CD4-positive, alpha-beta T cell (primary cell): ENCODE data around the gene BPIFA3. TPM values are rescaled to one million over a fixed set of nuclear protein-coding genes. Genes with fewer than 3 reads are reported as not detected.

Experiments used
- ATAC-seq: fragments of 200-7000 bp; cut with Tn5 transposase; one replicate; pipeline ENCODE4 v1.10.0; 2022; ENCODE audit warnings: mild to moderate bottlenecking; ENCODE audit not compliant: poor library complexity
- CTCF ChIA-PET: fragments of 350-600 bp; sonication (Branson Sonifier 250); formaldehyde crosslinking; loops from one replicate; lab custom pipeline; 2021; ENCODE audit warnings: antibody characterized with exemption, inconsistent platforms; lab: Charles Lee
- POLR2A ChIA-PET: fragments of 350-600 bp; sonication (Branson Sonifier 250); formaldehyde crosslinking; loops from one replicate; lab custom pipeline; 2021; ENCODE audit warnings: antibody characterized with exemption, inconsistent platforms; lab: Charles Lee
- DNase-seq, 14 experiments: peaks; one replicate each; pipeline ENCODE4 v3.0.0-alpha.2; 2013 to 2020; ENCODE audit warnings: mixed read lengths in 2 of 14
- H3K27ac ChIP-seq, 2 donors: one replicate each; pipeline versions ENCODE4 v1.5.1 to v1.7.0; 2013; ENCODE audit warnings: low read length in 2 of 2, low read depth in 1 of 2, mild to moderate bottlenecking in 1 of 2
- H3K27me3 ChIP-seq, 2 experiments: 1 replicate in 1 of 2; 2 replicates in 1 of 2; pipeline versions ENCODE4 v1.6.1 to v1.7.0; 2013; ENCODE audit warnings: low read length in 2 of 2, control low read depth in 1 of 2, mild to moderate bottlenecking in 1 of 2, moderate library complexity in 1 of 2; ENCODE audit not compliant: insufficient read depth in 2 of 2, control insufficient read depth in 1 of 2
- H3K36me3 ChIP-seq: one replicate; pipeline ENCODE4 v1.6.1; 2013; ENCODE audit warnings: low read length, control low read depth; ENCODE audit not compliant: insufficient read depth
- H3K4me1 ChIP-seq: one replicate; pipeline ENCODE4 v1.6.1; 2013; ENCODE audit warnings: low read length, control low read depth; ENCODE audit not compliant: insufficient read depth
- H3K4me3 ChIP-seq: one replicate; pipeline ENCODE4 v1.5.1; 2013; ENCODE audit warnings: mild to moderate bottlenecking, low read length, moderate library complexity
- H3K9me3 ChIP-seq, 2 experiments: 1 replicate in 1 of 2; 2 replicates in 1 of 2; pipeline versions ENCODE4 v1.6.1 to v1.7.0; 2013; ENCODE audit warnings: low read length in 2 of 2, mild to moderate bottlenecking in 2 of 2, control low read depth in 1 of 2, moderate library complexity in 1 of 2; ENCODE audit not compliant: control insufficient read depth in 1 of 2, insufficient read depth in 1 of 2
- H3K27ac Mint-ChIP-seq: one replicate; pipeline ENCODE4 v1.8.0; 2020; ENCODE audit warnings: mixed read lengths
- H3K27me3 Mint-ChIP-seq: one replicate; pipeline ENCODE4 v1.8.0; 2021; ENCODE audit warnings: mixed read lengths
- H3K36me3 Mint-ChIP-seq: one replicate; pipeline ENCODE4 v1.8.0; 2021; ENCODE audit warnings: low read depth, mixed read lengths
- H3K4me1 Mint-ChIP-seq: one replicate; pipeline ENCODE4 v1.8.0; 2021; ENCODE audit warnings: low read depth, mixed read lengths
- H3K4me3 Mint-ChIP-seq: one replicate; pipeline ENCODE4 v1.8.0; 2020; ENCODE audit warnings: mild to moderate bottlenecking, mixed read lengths
- H3K9me3 Mint-ChIP-seq: one replicate; pipeline ENCODE4 v1.8.0; 2020; ENCODE audit warnings: mixed read lengths
- CTCF ChIP-seq: fragments of 200-600 bp; IDR thresholded peaks from one replicate; pipeline ENCODE4 v1.8.0; 2022; ENCODE audit warnings: antibody characterized with exemption, mild to moderate bottlenecking
- intact Hi-C, 2 experiments: fragments of 100-400 bp; cut with DNase I in 1 of 2; cut with micrococcal nuclease in 1 of 2; formaldehyde crosslinking; loops; one replicate each; pipeline versions ENCODE4 v1.15.1 to v1.9.0; 2023 to 2025; cut with DNase I, micrococcal nuclease
- total RNA-seq, 174 experiments: library from RNA in 2 of 174; stranded (reverse) in 2 of 174; gene quantifications; one replicate each; pipeline ENCODE4 v1.2.3 and lab custom pipeline; 2021 to 2026

Gene BPIFA3
- total RNA-seq, 2 experiments from 2014 or later: not detected

- Mint-ChIP-seq H3K4me3 (no peak overlapping the region), H3K27ac (no peak overlapping the region), H3K4me1 (no peaks in the 10 kb centered on the region), H3K36me3 (no peaks in the 10 kb centered on the region), H3K27me3 (peaks cover 10% of the 10 kb centered on the region), H3K9me3 (no peaks in the 10 kb centered on the region)
- Histone ChIP-seq H3K27me3 (no peaks in the 10 kb centered on the region), H3K9me3 (no peaks in the 10 kb centered on the region), H3K27ac (no peak overlapping the region), H3K4me1 (no peaks in the 10 kb centered on the region), H3K36me3 (no peaks in the 10 kb centered on the region), H3K4me3 (no peak overlapping the region)
- DNase-seq (no peak), ATAC-seq (no peak)
- TF ChIP-seq CTCF: no peak
- CTCF ChIA-PET: no interaction called here
- intact Hi-C loops: no loop called here
- POLR2A ChIA-PET: no interaction called here
Measured at GRCh38 chr20:33276303-33277113, 59.4 kb downstream of the BPIFA3 start.

Other genes with a start within 250 kb of the BPIFA3 start
- not detected for gene SUN5, start 212.9 kb upstream of the BPIFA3 start, total RNA-seq
- not detected for gene BPIFB2, start 209.6 kb upstream of the BPIFA3 start, total RNA-seq
- gene BPIFB6, start 185.7 kb upstream of the BPIFA3 start, total RNA-seq: not detected
- gene BPIFB3, start 163.4 kb upstream of the BPIFA3 start, total RNA-seq: not detected
- not detected for gene BPIFB4, start 137.7 kb upstream of the BPIFA3 start, total RNA-seq
- gene BPIFA2, start 49.2 kb upstream of the BPIFA3 start, total RNA-seq: not detected
- not detected for gene BPIFA1, start 18.6 kb downstream of the BPIFA3 start, total RNA-seq
- gene BPIFB1, start 65.9 kb downstream of the BPIFA3 start, total RNA-seq: not detected
- gene CDK5RAP1, start 184.2 kb downstream of the BPIFA3 start, total RNA-seq: 10 to 100 TPM; 59.7 to 63.0 TPM
- 1 to 10 TPM; 5.0 to 5.2 TPM for gene SNTA1, start 226.4 kb downstream of the BPIFA3 start, total RNA-seq